Fibroblast of villous mesenchyme (primary cell): Measurements from ENCODE around the gene CDK11B. TPM values are rescaled to one million over a fixed set of nuclear protein-coding genes. Genes with fewer than 3 reads are reported as not detected.
A peak's percentile ranks its signal among the peaks of the same experiment; 100 is the strongest.

Experiments used
- DNase-seq: peaks from one replicate; pipeline ENCODE4 v3.0.0-alpha.2; 2010; ENCODE audit warnings: low read depth
- H3K4me3 ChIP-seq: 2 replicates; pipeline ENCODE4 v1.5.1; 2011; ENCODE audit warnings: low read depth, mild to moderate bottlenecking, low read length
- CTCF ChIP-seq: IDR thresholded peaks from 2 replicates; pipeline ENCODE4 v1.5.1; 2012; ENCODE audit warnings: low read depth, mild to moderate bottlenecking, low read length; ENCODE audit not compliant: insufficient read depth
- total RNA-seq: library from RNA; depleted of rRNA; stranded (reverse); fragments of >200 nt; gene quantifications from 2 replicates; pipeline ENCODE4 v1.2.3, GENCODE V29; 2012

CDK11B gene
- total RNA-seq, 1 donor: 6.0 TPM

- DNase-seq: peak; percentile 64
- no peak for TF ChIP-seq CTCF
- H3K4me3 ChIP-seq: no peak overlapping the region
Measured at GRCh38 chr1:1630191-1630964, 28.4 kb downstream of the CDK11B start.

- no peak for TF ChIP-seq CTCF
- H3K4me3 ChIP-seq: no peak overlapping the region
- no peak for DNase-seq
Measured at GRCh38 chr1:1629430-1630190, 29.2 kb downstream of the CDK11B start.

- DNase-seq: no peak
- H3K4me3 ChIP-seq: no peak overlapping the region
- no peak for TF ChIP-seq CTCF
Measured at GRCh38 chr1:1628754-1629429, 29.9 kb downstream of the CDK11B start.

GRCh38 chr1:1627829-1628753, 30.7 kb downstream of the CDK11B start:
- no peak overlapping the region for H3K4me3 ChIP-seq
- TF ChIP-seq CTCF: no peak
- no peak for DNase-seq

GRCh38 chr1:1627261-1627828, 31.5 kb downstream of the CDK11B start:
- H3K4me3 ChIP-seq: no peak overlapping the region
- no peak for TF ChIP-seq CTCF
- DNase-seq: no peak
